AG08395 (cell line): ENCODE data around the gene SPATA20.

ENCODE experiments used
- DNase-seq: peaks from one replicate; pipeline ENCODE4 v3.0.0; 2012; ENCODE audit warnings: mixed read lengths, low spot score

Gene SPATA20

GRCh38 chr17:50520483-50520882 lies 26.5 kb upstream of the SPATA20 start:
- no peak for DNase-seq

DNA sequence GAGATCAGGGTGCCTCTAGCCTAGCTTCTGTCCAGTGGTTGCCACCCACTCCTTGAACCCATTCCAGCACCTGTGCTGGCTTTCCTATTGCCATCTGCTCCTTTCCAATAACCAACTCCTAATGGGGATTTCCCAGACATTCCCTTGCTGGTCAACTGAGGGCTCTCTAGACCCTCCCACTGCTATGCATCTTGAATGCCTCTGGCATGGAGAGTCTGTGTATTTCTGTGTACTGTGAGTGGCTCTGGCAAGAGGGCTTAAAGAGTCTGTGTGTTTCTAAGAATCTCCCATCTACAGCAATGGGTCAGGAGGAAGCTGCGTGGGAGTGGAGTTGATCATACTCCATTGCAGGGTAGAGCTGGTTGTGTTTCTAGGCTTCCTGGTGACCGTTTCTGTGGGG lies 25.5 kb upstream of the SPATA20 start:
- DNase-seq: no peak

DNA sequence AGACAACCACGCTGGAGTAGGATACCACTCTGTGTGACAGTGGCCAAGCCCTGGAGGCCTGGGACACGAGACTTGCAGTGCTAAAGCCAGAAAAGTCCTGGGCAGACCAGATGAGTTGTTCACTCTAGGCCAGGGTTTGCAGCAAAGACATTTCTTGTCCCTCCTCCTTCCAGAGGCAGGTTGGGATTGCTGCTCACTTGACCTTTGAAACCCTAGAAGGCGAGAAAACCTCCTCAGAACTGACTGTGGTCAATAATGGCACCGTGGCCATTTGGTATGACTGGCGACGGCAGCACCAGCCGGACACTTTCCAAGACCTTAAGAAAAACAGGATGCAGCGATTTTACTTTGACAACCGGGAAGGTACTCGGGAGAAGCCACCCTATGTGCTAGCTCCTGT lies 24.2 kb upstream of the SPATA20 start:
- no peak for DNase-seq

GRCh38 chr17:50523208-50523607 lies 23.8 kb upstream of the SPATA20 start:
- no peak for DNase-seq

- no peak for DNase-seq
Observed at GRCh38 chr17:50524838-50525237, 22.1 kb upstream of the SPATA20 start.

GRCh38 chr17:50527155-50527762 lies 19.7 kb upstream of the SPATA20 start:
- no peak for DNase-seq

GRCh38 chr17:50527949-50528474 lies 19.0 kb upstream of the SPATA20 start:
- no peak for DNase-seq

- DNase-seq: no peak
Observed at GRCh38 chr17:50529849-50530248, 17.1 kb upstream of the SPATA20 start.

- no peak for DNase-seq
Observed at GRCh38 chr17:50531428-50532025, 15.4 kb upstream of the SPATA20 start.

DNA sequence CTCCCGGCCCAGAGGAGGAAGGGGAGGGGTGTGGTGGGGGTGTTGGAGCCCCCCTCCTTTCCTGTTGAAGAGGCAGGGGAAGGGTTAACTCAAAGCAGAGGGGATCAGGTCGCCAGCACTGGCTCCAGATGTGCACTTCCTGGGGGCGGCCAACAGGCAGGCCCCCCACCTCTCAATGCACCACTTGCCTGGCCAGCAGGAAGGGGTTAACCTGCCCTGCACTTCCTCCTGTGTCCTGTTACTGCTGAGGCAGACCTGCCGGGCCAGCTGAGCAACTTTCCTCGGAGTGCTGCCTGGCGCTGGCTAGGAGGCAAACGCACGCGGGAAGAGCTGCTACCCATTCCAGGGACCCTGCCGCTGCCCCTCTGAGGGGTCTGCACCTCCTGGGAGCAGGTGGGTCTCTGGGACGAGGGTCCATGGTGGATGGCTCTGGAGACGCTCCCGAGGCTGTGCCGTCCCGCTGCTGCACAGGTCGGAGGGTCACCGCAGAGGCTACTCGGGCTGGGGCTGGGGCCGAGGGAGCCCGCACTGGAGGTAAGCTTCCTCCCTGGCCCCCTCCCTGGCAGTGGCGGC lies 14.4 kb upstream of the SPATA20 start, which contains the start of gene EPN3:
TSS of gene EPN3 (plus strand) at position 284 of the 573 bp plus-strand sequence. CDS start 3,822 bp downstream, outside the sequence.
- no peak for DNase-seq

GRCh38 chr17:50533185-50533584 lies 13.8 kb upstream of the SPATA20 start:
- no peak for DNase-seq

DNA sequence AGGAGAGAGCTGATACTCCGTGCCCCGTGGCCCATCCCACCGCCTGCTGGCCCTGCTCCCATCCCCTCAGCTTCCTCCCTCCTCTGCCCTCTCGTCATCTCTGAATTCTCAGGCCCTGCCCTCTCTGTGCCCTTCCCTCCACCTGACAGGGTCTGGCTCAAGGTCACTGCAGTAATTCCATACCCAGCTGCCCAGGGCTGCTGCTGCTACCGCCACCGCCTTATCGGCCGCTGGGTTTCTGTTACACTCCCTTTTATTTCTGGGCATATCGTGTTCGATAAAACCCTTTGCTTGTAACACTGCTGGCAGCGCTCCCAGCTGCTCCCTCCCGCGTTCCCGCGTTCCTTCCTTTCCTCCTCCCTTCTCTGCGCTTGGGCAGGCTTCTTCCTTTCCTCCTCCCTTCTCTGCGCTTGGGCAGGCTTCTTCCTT lies 13.2 kb upstream of the SPATA20 start:
- no peak for DNase-seq

DNA sequence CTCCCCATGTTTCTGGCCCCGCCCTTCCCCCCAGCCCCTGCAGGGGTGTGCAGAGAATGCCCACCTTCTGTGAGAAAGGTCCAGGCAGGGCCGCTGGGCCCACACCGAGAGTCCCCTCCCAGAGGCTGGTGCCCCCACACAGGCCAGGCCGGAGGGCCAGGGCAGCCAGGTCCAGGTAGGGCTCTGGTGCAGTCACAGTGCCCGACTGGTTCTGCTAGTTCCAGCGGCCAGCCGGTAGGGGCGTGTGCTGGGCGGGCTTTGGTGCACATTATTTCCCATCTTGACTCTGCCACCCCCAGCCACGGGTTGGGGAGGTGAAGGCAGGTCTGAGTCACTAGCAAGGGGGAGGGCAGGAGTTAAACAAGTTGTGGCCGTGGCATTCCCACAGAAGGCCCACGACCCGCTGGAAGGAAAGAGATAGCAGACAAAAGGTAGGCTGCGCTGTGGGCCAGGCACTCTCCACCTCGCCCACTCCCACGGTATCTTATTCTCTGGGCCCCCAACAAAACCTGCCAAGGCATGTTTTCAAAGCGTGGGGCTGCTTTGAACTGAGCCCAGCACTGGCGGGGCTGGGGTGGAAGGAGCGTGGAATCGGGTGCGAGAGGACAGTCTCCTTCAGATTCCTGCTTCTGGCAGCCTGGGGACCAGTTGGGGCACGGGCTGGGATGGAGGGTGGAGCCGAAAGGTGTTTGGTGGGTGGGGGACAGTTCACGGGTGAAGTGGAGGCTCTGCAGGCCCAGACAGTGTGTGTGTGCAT lies 12.6 kb upstream of the SPATA20 start:
- DNase-seq: no peak

DNA sequence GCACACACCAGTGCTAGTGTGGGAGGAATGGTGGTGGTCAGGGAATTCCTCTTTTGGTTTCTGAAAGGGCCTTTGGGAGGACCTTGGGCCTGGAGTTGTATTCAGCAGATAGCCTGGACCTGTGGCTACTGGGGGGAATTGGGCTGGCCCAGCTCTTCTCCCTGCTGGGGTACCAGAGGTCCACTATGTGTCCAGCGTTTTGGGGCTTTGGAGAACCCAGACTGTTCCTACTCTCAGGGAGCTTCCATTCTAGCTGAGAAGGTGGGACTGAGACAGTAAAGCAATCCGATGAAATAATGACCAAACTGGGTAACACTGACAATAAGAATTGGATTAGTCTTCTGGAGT lies 12.0 kb upstream of the SPATA20 start:
- DNase-seq: no peak

DNA sequence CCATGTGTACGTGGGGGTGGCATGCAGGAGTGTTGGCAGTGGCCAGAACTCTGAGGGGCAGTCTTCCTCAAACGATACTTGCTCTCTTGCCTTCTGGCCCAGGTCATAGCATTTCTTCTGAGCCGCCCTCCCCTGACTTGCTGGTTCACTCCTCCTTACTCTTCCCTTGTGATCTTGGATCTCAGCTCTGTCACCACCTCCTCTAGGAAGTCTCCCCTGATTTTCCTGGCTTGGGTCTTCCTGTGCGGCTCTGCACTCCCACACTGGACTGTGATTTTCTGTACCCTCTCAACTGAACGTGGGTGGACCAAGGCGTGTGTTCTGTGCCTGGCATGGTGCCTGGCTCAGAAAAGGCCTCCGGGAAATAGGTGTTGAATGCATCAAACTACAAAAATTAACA lies 11.6 kb upstream of the SPATA20 start:
- DNase-seq: no peak

- no peak for DNase-seq
Observed at GRCh38 chr17:50536683-50537646, 10.0 kb upstream of the SPATA20 start.

GRCh38 chr17:50537721-50538548 lies 9.0 kb upstream of the SPATA20 start:
- DNase-seq: no peak

DNA sequence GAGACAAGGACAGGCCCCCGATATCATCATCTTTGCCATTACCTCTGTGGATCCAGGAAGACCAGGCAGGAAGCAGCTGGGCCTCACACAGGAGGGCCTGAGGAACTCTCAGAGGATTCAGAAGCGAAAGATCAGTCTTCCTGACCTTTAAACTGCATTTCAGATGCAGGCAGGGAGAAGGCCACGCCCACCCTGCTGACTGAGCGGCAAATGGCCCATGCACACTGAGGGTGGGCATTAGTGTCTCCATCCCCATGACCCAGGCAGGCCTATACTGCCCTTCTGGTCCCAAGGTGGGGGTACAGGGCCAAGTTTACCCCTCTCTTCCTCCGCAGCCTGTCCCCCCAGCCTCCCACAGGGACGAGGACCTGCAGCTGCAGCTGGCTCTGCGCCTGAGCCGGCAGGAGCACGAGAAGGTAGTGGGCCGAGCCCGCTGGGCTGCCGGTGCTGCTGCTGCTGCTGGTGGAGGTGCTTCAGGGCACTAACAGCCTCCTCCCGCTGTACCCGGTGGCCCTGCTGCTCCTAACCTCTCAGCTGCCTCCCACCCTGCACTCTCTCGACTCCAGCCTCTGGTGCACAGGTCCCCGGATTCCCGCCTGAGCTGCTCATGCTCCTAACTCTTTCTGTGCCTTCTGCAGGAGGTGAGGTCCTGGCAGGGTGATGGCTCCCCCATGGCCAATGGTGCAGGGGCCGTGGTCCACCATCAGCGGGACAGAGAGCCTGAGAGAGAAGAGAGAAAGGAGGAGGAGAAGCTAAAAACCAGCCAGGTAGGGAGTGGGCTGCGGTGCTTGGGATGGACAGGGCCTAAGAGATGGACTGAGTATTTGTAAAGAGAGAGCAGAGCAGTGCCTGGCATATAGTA lies 8.2 kb upstream of the SPATA20 start:
- no peak for DNase-seq

- no peak for DNase-seq
Observed at GRCh38 chr17:50539762-50540559, 7.0 kb upstream of the SPATA20 start.
